ENCODE measurements around the gene ABI2. TPM values are rescaled to one million over a fixed set of nuclear protein-coding genes. Genes with fewer than 3 reads are reported as not detected.

ABI2 gene
- total RNA-seq, 2 experiments from 2014 or later = 28.5 to 32.1 TPM

Other genes starting within 250 kb of the ABI2 start
- gene CYP20A1, start 89.4 kb upstream of the ABI2 start, total RNA-seq = 10 to 100 TPM; 18.4 to 21.1 TPM
- 1 to 10 TPM in 1 of 2 experiments, under 1 TPM in 1; 0.16 to 1.1 TPM for gene RAPH1, start 206.9 kb downstream of the ABI2 start, total RNA-seq